Retina (tissue), 1 donor: ENCODE data around the gene LLPH.
A peak's percentile ranks its signal among the peaks of the same experiment; 100 is the strongest.
"Not testable (repeated sequence)": the region's sequence is repeated elsewhere in the genome, so short reads cannot be mapped to it uniquely, and the experiment has no call there.

Experiments
- DNase-seq: peaks from one replicate; pipeline ENCODE4 v3.0.0-alpha.2; 2016

Gene LLPH

DNA sequence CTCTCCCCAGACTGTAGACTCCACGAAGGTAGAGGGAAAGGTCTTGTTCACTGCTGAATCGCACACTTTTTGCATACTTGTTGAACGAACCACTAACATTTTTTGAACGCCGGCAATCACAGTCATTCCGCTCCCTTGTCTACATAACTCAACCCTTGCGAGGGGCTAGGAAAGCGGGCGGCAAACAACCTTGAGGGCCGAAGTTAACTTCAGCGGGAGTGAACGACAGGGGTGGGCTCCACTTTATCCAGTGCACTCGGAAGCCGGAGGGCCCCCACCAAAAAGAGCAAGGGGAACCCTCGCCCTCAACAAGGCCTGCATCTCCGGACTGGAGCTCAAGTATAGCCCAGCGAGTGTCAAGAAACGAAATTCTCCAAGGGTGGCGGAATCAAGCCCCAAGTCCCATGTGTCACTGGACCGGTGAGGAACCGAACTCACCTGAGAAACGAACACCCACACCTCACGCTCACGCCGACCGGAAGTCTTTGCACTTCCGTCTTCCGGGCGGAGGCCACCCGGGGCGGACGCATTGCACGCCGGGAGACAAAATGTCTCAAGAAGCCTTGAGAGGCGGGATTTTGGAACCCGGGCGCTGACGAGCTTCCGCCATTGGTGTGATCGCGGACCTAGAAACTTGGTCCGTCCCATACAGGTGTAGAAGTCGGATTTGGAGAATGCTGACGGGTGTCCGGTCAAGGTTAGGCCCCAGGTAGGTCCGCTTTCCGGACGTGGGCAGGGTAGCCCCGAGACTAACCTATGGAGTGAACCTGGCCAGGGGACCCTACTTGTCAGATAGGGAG, at the start of gene LLPH:
Gene LLPH, minus strand, starts transcription at position 484 of the 800 bp plus-strand sequence. CDS start 1,644 bp downstream, outside the sequence.
- DNase-seq: peak; percentile 92

DNA sequence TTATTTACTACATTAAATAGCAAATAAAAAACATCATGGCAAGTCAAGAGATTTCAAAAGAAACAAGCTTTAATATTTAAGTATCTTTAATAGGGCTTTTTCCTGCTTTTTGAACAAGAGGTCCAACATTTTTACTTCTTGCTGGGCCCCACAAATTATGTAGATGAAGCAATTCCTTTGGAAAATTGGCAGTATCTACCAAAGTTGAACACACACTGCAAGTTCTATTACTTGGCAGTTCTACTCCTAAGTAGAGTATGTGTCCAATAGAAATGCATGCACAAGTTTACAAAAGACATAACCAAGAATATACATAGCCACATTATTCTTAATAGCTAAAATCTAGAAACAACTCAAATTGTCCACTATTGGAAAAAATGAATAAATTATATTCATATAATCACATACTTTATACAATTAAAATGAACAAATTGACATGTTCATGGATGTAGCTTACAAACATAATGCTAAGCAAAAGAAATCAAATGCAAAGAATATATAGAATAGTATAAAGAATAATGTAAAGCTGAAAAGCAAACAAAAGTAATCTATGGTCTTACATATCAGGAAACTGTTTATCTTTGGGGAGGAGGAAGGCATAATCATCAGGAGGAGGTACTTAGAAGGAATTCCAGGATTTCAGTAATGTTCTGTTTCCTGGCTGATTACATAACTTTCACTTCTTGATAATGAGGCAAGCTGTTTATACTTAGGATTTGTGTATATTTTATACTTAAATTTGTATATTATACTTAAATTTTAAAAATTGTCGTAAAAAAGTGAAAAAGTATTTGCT, 45.8 kb upstream of the LLPH start:
- no peak for DNase-seq

DNA sequence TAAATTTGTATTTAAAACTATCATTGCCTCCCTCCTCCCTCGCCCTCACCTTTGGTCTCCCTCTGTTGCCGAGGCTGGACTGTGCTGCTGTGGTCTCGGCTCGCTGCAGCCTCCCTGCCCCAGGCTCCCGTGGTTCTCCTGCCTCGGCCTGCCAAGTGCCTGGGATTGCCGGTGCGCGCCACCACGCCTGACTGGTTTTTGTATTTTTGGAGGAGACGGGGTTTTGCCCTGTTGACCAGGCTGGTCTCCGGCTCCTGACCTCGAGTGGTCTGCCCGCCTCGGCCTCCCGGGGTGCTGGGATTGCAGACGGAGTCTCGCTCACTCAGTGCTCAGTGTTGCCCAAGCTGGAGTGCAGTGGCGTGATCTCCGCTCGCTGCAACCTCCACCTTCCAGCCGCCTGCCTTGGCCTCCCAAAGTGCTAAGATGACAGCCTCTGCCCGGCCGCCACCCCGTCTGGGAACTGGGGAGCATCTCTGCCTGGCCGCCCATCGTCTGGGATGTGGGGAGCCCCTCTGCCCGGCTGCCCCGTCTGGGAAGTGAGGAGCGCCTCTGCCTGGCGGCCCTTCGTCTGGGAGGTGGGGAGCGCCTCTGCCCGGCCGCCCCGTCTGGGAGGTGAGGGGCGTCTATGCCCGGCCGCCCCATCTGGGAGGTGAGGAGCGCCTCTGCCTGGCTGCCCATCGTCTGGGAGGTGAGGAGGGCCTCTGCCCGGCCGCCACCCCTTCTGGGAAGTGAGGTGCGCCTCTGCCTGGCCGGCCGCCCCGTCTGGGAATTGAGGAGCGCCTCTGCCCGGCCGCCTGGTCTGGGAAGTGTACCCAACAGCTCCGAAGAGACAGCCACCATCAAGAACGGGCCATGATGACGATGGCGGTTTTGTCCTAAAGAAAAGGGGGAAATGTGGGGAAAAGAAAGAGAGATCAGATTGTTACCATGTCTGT, 44.1 kb upstream of the LLPH start:
- not testable (repeated sequence) for DNase-seq

DNA sequence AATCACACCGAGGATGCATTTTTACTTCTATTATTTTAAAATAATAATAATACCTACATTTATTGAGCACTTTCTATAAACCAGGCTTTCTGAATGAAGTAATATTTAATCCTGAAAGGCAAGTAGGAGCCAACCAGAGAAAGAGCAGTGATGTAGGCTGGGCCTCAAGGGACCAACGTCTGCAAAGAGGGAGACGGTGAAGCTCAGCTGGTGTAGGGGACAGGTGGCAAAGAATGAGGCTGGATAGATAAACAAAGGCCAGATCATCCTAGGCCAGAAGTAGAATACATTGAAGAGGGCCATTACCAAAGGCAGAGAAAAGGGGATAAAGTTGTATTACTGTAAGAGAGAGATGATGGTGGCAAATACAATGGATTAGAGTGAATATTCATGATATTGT, 40.1 kb upstream of the LLPH start:
- DNase-seq: no peak

DNA sequence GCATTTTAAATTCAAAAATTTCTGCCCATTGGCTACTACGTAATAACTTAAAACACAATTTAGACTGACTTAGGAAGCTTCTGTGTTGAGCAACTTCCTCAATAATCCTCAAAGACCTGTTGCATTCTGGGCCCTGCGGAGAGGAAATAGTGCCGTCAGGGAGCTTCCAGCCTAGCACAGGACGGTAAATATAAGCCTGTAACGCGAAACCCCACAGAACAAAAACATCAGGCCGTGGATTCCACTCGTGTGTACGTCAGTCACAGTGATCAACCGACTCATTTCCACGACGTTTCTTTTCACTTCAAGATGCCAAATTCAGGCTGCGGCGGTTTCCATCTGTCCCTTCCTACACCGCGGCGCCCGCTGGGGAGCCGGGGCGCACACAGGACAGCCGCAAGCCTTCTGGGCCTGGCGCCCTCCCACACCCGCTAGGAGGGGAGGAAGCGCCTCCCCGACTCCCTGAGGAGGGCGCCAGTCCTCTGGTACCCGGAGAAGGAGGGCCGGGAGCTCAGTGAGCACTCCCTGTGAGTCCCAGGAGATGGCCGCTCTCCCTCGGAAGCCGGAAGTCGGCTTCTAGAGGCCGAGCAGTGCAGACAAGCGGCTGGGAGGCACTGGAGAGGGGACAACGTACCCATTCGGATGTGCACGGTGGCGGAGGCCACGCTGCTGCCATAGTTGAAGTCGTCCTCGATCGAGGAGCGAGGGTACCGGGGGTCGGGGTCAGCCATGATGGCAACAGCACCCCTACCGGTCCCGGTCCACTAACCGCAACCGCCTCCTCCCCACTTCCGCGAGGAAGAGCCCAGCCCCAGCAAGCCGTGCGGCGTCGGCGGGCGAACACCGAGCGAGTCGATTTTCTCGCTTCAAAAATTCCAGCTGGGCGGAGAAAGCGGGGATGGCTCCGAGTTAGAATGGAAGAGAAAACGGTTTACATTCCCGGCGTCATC, 38.9 kb upstream of the LLPH start, which contains the start of gene TMBIM4:
Gene TMBIM4, minus strand, starts transcription at position 776 of the 950 bp plus-strand sequence. Its CDS starts 45 bp downstream, at position 731.
- peak; percentile 98 for DNase-seq

DNA sequence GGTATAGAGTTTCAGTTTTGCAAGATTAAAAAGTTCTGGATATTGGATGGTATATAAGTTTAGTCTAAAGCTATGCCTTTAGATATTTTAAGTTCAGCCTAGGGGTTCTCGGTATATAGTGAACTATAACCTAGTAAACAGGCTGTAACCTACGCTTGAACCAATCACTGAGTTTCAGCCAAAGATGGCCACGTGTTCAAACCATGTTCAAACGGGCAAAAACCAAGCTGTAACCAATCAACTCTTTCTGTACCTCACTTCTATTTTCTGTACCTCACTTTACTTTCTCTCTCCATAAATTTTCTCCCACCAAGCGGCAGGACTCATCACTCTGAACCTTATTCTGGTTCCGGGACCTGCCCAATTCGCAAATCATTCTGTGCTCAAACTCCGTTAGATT, 37.9 kb upstream of the LLPH start:
- no peak for DNase-seq

DNA sequence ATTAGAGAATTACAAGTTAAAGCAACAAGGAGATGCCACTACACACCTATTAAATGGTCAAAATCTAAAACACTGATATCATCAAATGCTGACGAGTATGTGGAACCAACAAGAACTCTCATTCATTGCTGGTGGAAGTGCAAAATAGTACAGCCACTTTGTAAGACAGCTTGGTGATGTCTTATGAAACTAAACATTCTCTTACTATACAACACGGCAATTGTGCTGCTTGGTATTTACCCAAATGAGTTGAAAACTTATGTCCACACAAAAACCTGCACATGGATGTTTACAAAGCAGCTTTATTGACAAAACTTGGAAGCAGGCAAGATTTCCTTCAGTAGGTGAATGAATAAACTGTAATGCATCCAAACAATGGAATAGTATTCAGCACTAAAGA, 36.0 kb upstream of the LLPH start:
- no peak for DNase-seq

DNA sequence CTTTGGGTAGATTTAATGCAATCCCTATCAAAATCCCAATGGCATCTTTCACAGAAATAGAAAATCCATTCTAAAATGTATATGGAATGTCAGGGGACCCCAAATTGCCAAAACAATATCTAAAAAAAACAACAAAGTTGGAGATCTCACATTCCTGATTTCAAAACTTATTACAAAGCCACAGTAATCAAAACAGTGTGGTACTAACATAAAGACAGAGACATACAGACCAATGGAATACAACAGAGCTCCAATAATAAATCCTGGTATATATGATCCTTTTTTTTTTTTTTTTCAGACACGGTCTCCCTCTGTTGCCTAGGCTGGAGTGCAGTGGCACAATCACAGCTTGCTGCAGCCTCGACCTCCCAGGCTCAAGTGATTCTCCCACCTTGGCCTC, 34.6 kb upstream of the LLPH start:
- no peak for DNase-seq

DNA sequence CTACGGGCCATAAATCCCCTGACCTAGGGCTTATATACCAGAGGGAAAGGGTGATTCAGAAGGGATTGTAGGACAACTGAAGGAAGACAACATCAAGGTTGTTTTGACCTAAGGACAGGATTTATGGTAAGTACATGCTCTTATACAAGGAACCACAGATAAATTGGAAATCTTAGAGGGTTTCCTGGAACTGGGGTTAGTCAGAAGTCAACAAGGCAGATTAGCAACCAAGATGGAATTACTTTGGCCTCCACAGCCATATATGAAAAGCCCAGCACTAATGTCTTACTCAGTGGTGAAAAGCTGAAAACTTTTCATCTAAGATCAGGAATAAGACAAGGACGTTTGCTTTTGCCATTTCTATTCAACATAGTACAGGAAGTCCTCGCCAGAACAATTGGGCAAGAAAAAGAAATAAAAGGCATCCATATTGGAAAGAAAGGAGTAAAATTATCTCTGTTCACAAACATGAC, 33.8 kb upstream of the LLPH start:
- DNase-seq: no peak

DNA sequence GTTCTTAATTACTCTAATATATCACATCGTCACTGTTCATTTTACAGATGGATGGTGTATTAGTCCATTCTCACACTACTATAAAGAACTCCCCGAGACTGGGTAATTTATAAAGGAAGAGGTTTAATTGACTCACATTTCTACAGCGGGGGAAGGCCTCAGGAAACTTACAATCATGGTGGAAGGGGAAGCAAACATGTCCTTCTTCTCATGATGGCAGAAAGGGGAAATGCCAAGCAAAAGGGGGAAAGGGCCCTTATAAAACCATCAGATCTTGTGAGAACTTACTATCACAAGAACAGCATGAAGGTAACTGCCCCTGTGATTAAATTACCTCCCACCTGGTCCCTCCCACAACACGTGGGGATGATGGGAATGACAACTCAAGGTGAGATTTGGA, 32.7 kb upstream of the LLPH start:
- DNase-seq: no peak

DNA sequence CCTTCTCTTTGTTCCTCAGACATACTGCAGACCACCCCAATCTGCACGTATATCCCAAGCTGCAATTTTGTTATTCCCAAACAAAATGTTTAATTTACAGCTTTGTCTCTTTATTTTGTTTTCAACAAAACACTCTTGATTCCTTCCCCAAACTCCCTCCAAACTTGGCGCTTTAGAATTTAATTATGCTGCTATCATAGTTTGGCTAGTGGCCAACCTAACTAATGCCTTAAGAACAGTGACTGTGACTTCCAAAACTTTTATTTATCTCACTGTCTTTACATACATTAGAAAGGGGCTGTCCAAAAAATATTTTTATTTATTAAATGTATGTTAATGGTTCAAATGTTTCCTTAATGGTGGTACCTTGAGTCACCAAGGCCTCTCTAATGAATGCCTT, 32.2 kb upstream of the LLPH start:
- no peak for DNase-seq

DNA sequence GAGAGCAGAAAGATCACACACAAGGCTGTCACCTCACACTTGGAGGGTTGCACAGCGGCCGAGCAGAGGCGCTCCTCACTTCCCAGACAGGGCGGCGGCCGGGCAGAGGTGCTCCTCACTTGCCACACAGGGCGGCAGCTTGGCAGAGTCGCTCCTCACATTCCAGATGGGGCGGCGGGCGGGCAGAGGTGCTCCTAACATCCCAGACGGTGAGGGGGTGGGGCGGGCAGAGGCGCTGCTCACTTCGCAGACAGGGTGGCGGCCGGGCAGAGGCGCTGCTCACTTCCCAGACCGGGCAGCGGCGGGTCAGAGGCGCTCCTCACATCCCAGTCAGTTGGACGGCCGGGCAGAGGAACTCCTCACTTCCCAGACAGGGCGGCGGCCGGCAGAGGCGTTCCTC, 30.2 kb upstream of the LLPH start:
- DNase-seq: no peak

DNA sequence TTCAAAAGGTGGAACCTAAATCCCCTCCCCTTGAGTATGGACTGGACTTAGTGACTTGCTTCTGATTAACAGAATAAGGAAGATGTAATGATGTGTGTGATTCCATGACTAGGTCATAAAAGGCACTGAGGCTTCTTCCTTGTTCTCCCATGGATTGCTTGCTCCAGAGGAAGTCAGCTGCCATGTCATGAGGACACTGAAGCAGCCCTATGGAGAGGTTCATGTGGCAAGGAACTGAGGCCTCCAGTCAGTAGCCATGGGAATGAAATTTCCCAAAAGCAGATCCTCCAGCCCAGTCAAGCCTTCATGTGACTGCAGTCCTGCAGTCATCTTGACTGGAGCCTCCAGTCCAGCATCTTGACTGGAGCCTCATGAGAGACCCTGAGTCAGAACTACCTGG, 28.6 kb upstream of the LLPH start:
- DNase-seq: no peak

DNA sequence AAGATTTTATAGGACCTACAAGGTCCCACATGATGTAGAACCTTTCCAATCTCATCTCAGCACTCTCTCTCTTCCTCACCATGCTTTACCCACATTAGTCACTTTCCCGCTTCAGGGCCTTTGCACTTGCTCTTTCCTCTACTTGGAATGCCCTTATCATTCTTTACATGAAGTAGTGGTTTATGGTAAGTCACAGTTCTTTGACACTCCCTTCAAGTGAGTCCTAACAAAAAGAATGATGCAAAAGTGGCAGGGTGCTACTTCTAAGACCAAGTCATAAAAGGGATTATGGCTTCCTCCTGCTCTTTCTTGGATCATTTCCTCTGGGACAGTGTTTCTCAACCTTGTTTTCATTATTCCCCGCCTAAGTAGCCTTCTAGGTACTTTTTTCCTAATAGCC, 26.1 kb upstream of the LLPH start:
- no peak for DNase-seq

DNA sequence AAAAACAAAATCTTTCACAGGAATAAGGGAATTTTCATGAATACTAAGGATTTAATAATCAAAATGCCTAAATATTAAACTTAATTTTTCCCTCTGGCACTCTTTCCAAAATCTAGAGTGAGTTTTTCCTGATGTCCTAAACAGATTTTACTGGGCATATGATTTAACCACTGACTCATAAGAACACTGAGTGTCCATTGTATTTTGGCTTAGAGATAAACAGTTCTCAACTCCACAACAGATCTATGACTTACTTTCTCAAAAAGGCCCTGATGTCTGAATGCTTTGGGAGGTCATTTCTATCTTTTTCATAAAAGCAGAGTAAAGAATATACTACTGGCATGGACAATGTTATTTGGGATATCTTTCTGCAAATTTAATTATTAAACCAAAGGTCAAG, 24.2 kb upstream of the LLPH start:
- DNase-seq: no peak

DNA sequence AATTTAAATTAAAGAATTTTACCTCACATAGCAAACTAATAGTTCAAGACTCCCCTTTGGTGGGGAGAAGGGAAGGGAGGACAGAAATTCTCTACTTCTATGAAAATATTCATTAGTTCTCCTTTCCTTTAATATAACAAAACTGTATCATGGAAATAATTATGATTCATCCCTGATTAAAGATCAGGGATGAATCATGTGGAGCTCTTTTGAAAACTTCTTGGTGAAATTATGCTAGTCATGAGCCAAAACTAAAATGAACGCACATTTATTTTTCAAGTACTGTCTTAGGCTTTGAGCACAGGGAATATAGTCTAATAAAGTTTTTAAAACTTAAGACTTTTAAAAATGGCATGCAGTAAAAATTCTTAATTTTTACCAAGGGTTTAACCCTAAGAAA, 22.2 kb upstream of the LLPH start:
- DNase-seq: no peak

DNA sequence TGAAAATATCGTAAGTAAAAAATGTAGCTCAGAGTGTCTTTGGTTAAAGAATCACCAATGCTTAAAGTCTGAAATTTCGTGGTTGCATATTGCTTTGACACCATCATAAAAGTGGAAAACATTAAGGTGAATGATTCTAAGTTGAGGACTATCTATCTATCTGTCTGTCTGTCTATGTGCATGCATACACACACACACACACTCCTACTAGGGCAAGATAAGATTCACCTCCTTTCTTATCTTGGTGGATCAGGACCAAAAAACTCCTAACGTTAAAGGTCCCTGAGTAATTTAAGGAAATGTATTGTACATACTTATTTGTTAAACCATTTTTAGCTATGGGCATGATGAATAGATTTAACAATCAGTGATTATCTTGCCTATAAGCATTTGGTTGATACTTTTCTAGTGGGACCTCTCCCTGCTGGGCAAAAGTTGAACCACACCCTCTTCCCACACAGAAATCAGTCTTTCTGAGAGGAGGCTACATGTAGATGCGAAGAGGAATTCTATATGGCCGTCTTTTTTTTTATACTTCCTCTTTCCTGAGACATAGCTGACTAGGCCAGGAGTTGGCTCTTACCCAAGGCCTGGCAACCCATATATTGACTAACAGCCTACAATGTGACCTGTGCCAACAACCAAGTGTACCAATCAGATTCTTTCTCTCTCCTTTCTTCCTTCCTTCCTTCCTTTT, 19.3 kb upstream of the LLPH start:
- no peak for DNase-seq

DNA sequence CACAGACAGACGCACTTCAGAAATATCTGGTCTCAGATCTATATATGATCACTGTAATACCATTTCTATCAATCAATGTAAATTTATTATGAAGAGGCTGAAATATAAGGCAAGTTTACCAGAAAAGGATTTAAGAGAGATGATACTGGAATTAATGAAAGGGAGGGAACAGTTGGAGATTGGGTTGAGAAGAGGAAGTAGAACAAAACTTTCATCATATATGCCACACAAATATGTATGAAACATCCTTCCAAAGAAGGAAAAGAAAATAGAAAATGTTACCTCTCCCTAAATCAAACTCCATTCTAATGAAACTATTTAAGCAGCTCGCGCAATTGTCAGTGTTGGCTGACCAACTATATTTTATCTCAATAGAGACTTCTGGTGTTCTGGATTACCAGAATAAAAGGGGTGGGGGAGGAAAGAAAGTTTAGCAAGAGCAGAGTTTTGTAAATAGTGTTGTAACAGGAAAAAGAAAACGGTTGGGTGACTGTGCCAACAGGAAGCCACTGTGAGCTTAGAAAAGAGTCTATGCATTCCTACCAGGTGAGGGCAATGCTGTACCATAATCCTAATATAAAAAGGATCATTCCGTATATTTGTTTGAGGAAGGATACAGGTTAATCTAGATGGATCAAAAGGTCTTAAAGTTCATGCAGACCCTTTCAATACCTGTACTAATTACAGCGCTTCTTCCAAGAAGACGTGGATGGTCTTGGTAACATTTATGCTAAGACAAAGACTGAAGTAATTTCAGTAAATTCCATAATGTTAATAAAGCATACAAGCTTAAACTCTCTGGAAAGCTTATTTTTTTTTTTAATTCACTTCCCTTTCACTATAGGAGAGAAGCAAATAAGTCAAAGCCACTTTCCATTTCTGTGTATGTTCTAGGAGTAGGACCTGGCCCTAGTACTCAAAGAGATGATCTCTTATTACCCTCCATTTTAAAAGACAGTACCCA, 14.5 kb upstream of the LLPH start:
- DNase-seq: no peak

DNA sequence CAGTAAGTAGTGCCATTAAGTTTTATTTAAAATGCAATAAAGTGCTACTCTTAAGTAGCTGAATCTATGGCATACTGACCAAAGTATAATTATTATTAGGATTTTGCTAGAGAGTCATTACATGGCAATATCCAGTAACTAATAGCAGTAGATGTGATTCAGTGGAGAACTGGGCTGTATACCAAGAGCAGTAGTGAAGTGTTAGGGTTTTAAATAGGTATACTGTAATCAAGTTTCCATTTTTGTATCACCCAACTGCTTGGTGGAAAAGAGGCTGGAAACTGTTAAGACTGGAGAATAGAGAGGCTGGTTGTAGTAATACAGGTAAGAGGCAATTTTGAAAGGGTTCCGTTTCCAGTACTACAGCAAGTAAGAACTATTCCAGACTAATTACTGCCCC, 13.3 kb upstream of the LLPH start:
- no peak for DNase-seq

DNA sequence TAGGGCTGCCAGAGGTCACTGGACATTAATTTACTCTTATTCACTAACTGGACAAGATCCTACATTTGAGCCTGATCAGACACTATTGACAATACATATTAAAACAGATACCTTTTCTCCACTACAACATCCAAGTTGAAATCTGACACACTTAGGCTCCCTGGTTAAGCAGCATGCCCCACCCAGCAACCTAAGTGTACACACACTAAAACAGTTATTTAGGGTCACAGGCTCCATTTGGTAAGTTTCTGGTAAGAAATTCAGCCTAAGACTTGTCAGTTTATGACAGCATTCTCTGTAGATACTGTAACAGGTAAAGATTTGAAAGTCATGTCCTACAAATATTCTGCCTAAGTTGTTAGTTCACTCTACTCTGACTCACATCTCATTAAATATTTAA, 12.3 kb upstream of the LLPH start:
- DNase-seq: no peak
